A673 (cell line): Measurements from ENCODE around the gene IQCE.

Experiments
- EZH2 ChIP-seq: fragments of 200-600 bp; sonication (generic); IDR thresholded peaks from 2 replicates; pipeline ENCODE4 v1.6.1; 2017; ENCODE audit warnings: borderline replicate concordance, low read depth, mild to moderate bottlenecking, mixed read lengths, antibody characterized with exemption, low read length; ENCODE audit not compliant: poor library complexity, severe bottlenecking
- TF ChIP-seq, protein P1 (sequence below): fragments of 300-800, 200-600 bp; sonication (generic); conservative IDR thresholded peaks from 2 replicates; pipeline ENCODE4 v1.5.1; 2017; ENCODE audit warnings: low read depth, mild to moderate bottlenecking, antibody characterized with exemption, low read length, moderate library complexity, mixed read lengths

DNA sequence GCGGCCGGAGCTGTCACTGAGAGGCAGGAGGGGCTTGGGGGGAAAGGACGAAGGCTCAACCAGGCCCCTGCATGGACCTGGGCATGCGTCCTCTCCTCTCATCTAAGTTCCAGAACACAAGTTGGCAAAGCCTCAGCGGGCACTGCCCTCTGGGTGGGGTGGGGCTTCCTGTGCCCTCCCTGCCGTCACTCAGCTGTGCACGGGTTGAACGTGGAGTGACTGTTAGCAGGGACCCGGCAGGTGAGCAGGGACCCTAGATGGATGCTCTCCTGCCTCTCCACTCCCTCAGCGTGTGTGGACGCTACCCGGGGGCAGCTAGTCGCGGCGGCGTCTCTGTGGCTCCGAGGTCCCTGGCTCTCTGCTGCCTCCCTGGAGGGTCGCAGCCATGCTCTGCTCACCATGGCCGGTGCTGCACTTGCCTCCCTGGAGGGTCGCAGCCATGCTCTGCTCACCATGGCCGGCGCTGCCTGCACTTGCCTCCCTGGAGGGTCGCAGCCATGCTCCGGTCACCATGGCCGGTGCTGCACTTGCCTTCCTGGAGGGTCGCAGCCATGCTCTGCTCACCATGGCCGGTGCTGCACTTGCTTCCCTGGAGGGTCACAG is 36.6 kb downstream of the IQCE start:
- no peak for TF ChIP-seq EZH2
- TF ChIP-seq, protein P1, sequence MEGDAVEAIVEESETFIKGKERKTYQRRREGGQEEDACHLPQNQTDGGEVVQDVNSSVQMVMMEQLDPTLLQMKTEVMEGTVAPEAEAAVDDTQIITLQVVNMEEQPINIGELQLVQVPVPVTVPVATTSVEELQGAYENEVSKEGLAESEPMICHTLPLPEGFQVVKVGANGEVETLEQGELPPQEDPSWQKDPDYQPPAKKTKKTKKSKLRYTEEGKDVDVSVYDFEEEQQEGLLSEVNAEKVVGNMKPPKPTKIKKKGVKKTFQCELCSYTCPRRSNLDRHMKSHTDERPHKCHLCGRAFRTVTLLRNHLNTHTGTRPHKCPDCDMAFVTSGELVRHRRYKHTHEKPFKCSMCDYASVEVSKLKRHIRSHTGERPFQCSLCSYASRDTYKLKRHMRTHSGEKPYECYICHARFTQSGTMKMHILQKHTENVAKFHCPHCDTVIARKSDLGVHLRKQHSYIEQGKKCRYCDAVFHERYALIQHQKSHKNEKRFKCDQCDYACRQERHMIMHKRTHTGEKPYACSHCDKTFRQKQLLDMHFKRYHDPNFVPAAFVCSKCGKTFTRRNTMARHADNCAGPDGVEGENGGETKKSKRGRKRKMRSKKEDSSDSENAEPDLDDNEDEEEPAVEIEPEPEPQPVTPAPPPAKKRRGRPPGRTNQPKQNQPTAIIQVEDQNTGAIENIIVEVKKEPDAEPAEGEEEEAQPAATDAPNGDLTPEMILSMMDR, result no peak
